B cell (primary cell): ENCODE results near the gene CEL.

Experiments
- EZH2 ChIP-seq: IDR thresholded peaks from 2 replicates; pipeline ENCODE4 v1.6.1; 2012; ENCODE audit warnings: borderline replicate concordance, low read depth, mild to moderate bottlenecking, moderate library complexity, low read length; ENCODE audit not compliant: insufficient read depth, poor library complexity, severe bottlenecking
- TF ChIP-seq, protein P1 (sequence below): fragments of 200-600 bp; IDR thresholded peaks from one replicate; pipeline ENCODE4 v1.8.0; 2022; ENCODE audit warnings: antibody characterized with exemption, mild to moderate bottlenecking

DNA sequence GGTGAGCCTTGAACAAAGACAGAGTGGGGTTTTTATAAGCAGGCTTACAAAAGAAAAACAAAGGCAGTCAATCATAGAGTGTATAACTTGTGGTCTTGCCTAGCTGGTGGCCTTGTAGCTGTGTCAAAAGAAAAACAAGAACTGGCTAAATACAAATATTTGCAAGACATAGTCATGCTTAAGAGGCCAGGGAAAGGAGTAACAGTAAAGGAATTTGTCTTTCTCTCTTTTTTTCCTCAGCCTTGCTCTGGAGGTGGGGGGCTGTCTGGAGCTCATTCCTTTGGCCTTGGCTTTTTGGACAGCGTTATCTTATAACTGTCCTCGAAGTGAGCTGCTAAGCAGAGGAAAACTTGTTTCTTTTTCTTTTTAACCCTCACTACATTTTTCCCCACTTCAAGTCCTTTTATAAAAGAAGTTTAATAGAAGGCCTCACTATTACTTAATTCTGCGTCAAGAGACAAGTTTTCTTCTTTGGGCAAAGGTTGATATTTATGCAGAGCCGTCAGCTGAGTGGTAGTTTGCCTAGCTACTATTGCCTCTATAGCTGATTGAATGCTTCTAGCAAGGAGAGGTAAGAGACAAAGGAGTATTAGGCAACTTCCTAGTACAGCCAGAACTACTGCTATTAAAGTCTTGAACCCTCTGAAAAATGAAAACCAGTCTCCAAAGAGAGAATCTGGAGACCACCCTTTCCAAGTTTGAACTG lies 14.3 kb downstream of the CEL start:
- TF ChIP-seq, protein P1, sequence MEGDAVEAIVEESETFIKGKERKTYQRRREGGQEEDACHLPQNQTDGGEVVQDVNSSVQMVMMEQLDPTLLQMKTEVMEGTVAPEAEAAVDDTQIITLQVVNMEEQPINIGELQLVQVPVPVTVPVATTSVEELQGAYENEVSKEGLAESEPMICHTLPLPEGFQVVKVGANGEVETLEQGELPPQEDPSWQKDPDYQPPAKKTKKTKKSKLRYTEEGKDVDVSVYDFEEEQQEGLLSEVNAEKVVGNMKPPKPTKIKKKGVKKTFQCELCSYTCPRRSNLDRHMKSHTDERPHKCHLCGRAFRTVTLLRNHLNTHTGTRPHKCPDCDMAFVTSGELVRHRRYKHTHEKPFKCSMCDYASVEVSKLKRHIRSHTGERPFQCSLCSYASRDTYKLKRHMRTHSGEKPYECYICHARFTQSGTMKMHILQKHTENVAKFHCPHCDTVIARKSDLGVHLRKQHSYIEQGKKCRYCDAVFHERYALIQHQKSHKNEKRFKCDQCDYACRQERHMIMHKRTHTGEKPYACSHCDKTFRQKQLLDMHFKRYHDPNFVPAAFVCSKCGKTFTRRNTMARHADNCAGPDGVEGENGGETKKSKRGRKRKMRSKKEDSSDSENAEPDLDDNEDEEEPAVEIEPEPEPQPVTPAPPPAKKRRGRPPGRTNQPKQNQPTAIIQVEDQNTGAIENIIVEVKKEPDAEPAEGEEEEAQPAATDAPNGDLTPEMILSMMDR, result no peak
- no peak for TF ChIP-seq EZH2
